PC-3 (cell line): Measurements from ENCODE around the gene MLPH.

Source experiments
- CTCF ChIP-seq: fragments of 300-600 bp; sonication (generic); conservative IDR thresholded peaks from 2 replicates; pipeline ENCODE4 v1.5.1; 2017; ENCODE audit warnings: antibody characterized with exemption, low read depth, mild to moderate bottlenecking, low read length
- EZH2phosphoT487 ChIP-seq: fragments of 300-600 bp; sonication (generic); IDR thresholded peaks from 2 replicates; pipeline ENCODE4 v1.6.1; 2018; ENCODE audit warnings: mild to moderate bottlenecking, antibody characterized with exemption, low read length, borderline replicate concordance

- TF ChIP-seq CTCF, result no peak
- TF ChIP-seq EZH2phosphoT487, result no peak
Observed at GRCh38 chr2:237567276-237568029, 80.4 kb downstream of the MLPH start.
